CD4-positive, alpha-beta memory T cell (primary cell): Measurements from ENCODE around the gene PHF21A. TPM values are rescaled to one million over a fixed set of nuclear protein-coding genes. Genes with fewer than 3 reads are reported as not detected.
"Not testable (repeated sequence)": the region's sequence is repeated elsewhere in the genome, so short reads cannot be mapped to it uniquely, and the experiment has no call there.

Experiments used
- CTCF ChIA-PET: fragments of 350-600 bp; sonication (Branson Sonifier 250); formaldehyde crosslinking; loops from one replicate; lab custom pipeline; 2021; ENCODE audit warnings: inconsistent platforms; ENCODE audit not compliant: partially characterized antibody; lab: Charles Lee
- POLR2A ChIA-PET: fragments of 350-600 bp; sonication (Branson Sonifier 250); formaldehyde crosslinking; loops from one replicate; lab custom pipeline; 2021; ENCODE audit not compliant: partially characterized antibody; lab: Charles Lee
- DNase-seq, 5 donors: peaks; one replicate each; pipeline versions ENCODE4 v3.0.0 to v3.0.0-alpha.2; 2020 to 2022; ENCODE audit warnings: mixed read lengths in 1 of 5
- H3K27ac ChIP-seq: one replicate; pipeline ENCODE4 v1.7.0; 2013; ENCODE audit warnings: low read depth, low read length
- H3K27me3 ChIP-seq: 2 replicates; pipeline ENCODE4 v1.7.0; 2013; ENCODE audit warnings: mild to moderate bottlenecking, low read length, moderate library complexity; ENCODE audit not compliant: insufficient read depth
- H3K36me3 ChIP-seq: 2 replicates; pipeline ENCODE4 v1.7.0; 2013; ENCODE audit warnings: mild to moderate bottlenecking, low read length, moderate library complexity; ENCODE audit not compliant: insufficient read depth
- H3K4me1 ChIP-seq: 2 replicates; pipeline ENCODE4 v1.7.0; 2013; ENCODE audit warnings: mild to moderate bottlenecking, low read length, moderate library complexity; ENCODE audit not compliant: insufficient read depth
- H3K4me3 ChIP-seq, 2 donors: one replicate each; pipeline ENCODE4 v1.7.0; 2013; ENCODE audit warnings: low read length in 2 of 2, mild to moderate bottlenecking in 1 of 2
- H3K9me3 ChIP-seq, 2 donors: one replicate each; pipeline ENCODE4 v1.7.0; 2013; ENCODE audit warnings: low read length in 2 of 2, control low read depth in 1 of 2; ENCODE audit not compliant: control insufficient read depth in 1 of 2
- H3K27ac Mint-ChIP-seq, 7 donors: one replicate each; pipeline ENCODE4 v1.8.0; 2020 to 2021; ENCODE audit warnings: mixed read lengths in 7 of 7, mild to moderate bottlenecking in 6 of 7, inconsistent platforms in 3 of 7, moderate library complexity in 3 of 7
- H3K27me3 Mint-ChIP-seq, 2 donors: one replicate each; pipeline ENCODE4 v1.8.0; 2020 to 2021; ENCODE audit warnings: mixed read lengths in 2 of 2
- H3K36me3 Mint-ChIP-seq, 2 donors: one replicate each; pipeline ENCODE4 v1.8.0; 2020 to 2021; ENCODE audit warnings: mixed read lengths in 2 of 2, inconsistent platforms in 1 of 2, mild to moderate bottlenecking in 1 of 2
- H3K4me1 Mint-ChIP-seq, 4 donors: one replicate each; pipeline ENCODE4 v1.8.0; 2020 to 2021; ENCODE audit warnings: mixed read lengths in 4 of 4, mild to moderate bottlenecking in 1 of 4
- H3K4me3 Mint-ChIP-seq, 8 donors: one replicate each; pipeline ENCODE4 v1.8.0; 2020 to 2021; ENCODE audit warnings: mixed read lengths in 8 of 8, mild to moderate bottlenecking in 7 of 8, moderate library complexity in 6 of 8, inconsistent platforms in 3 of 8
- H3K9me3 Mint-ChIP-seq, 8 donors: one replicate each; pipeline ENCODE4 v1.8.0; 2020 to 2021; ENCODE audit warnings: mixed read lengths in 8 of 8, mild to moderate bottlenecking in 5 of 8, inconsistent platforms in 3 of 8, moderate library complexity in 1 of 8
- intact Hi-C: fragments of 100-400 bp; cut with micrococcal nuclease; formaldehyde crosslinking; loops from one replicate; pipeline ENCODE4 v1.15.1; 2023
- polyA plus RNA-seq, 2 donors: library from polyadenylated mRNA; unstranded; fragments of 300-500 nt; fragmentation: Illumina TruSeq; gene quantifications; one replicate each; pipeline ENCODE4 v1.2.3, GENCODE V29; 2021
- total RNA-seq, 2 experiments: library from RNA; stranded (reverse); gene quantifications; one replicate each; pipeline ENCODE4 v1.2.3, GENCODE V29; 2021

PHF21A gene
- total and polyA plus RNA-seq, 4 experiments from 2014 or later = 3.7 to 68.4 (median 42.9) TPM

DNA sequence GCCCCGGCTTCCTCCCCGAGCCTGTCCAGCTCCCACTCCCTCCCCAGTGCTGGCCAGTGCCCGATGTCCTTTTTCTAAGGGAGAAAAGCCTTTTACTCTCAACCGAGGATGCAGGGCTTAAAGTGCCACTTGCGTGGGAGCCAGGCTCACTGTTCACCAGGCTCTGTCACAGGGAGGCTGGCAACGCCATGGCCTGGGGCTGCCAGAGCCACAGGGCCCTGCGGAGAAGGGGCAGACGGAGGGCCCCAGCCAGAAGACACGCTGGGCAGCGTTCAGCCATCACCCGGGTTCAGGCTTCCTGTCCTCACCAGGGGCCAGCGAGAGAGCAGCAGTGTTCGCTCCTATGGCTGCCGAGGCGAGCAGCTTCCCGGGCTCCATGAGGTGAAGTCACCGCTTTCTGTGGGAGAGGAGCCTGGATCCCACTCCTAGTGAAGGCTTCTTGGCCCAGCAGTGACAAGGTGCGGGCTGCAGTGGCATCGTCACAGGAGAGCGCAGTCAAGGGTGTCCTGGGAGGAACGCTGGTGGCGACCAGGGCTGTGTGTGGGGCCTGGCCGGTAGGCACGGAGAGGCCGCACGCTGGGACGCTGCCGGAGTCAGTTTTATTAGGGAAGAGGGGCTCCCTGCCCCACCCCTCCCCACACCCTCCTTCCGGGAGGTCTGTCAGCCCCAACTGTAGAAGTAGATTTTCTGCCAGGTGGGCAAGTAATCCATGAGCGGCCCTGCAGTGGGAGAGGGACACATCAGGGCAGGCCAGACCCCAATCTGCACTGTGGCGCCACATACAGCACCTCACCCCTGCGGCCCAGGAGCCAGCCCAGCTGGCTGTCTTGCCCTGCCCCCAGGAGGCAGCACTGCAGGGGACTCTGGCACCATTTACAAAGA, 211.4 kb downstream of the PHF21A start:
- Histone ChIP-seq H3K9me3 (no peaks in the 10 kb centered on the region), H3K27ac (no peak overlapping the region), H3K4me3 (no peak overlapping the region), H3K4me1 (no peaks in the 10 kb centered on the region), H3K36me3 (peaks cover 39% of the 10 kb centered on the region), H3K27me3 (no peaks in the 10 kb centered on the region)
- Mint-ChIP-seq H3K4me1 (peaks cover 6 to 22% (median 12%) of the 10 kb centered on the region in 4 donors), H3K27ac (no peak overlapping the region), H3K4me3 (no peak overlapping the region), H3K36me3 (peaks cover 13 to 41% of the 10 kb centered on the region in 2 donors), H3K9me3 (no peaks in the 10 kb centered on the region), H3K27me3 (no peaks in the 10 kb centered on the region)
- DNase-seq = no peak
- POLR2A ChIA-PET = interaction anchor here (1.0 to 2.6 kb wide), 3 partner anchors 7 to 63 kb away, joined by 3 to 17 read pairs (median 3); partner anchors contain the start of genes CRY2 and PEX16
- intact Hi-C loops = no loop called here
- CTCF ChIA-PET = no interaction called here

GRCh38 chr11:45907911-45908370, 213.3 kb downstream of the PHF21A start:
- POLR2A ChIA-PET = interaction anchor here (0.7 to 2.6 kb wide), 3 partner anchors 9 to 57 kb away, joined by 3 to 17 read pairs (median 3); partner anchors contain the start of gene PEX16
- CTCF ChIA-PET = no interaction called here
- Histone ChIP-seq H3K4me1 (no peaks in the 10 kb centered on the region), H3K9me3 (no peaks in the 10 kb centered on the region), H3K36me3 (peaks cover 20% of the 10 kb centered on the region), H3K4me3 (no peak overlapping the region), H3K27ac (no peak overlapping the region), H3K27me3 (no peaks in the 10 kb centered on the region)
- Mint-ChIP-seq H3K27me3 (no peaks in the 10 kb centered on the region), H3K27ac (peak overlapping the region in 1 of 7 donors; percentile 36), H3K9me3 (no peaks in the 10 kb centered on the region), H3K4me3 (no peak overlapping the region), H3K36me3 (peaks cover 10 to 26% of the 10 kb centered on the region in 2 donors), H3K4me1 (peaks cover 5 to 18% (median 10%) of the 10 kb centered on the region in 4 donors)
- DNase-seq = no peak
- intact Hi-C loops = no loop called here

GRCh38 chr11:45906965-45907611, 214.2 kb downstream of the PHF21A start, which contains the start of gene FREY1:
Gene FREY1, minus strand, starts transcription at chr11:45907271. Its CDS starts 26 bp downstream, at chr11:45907245.
- H3K27me3 Mint-ChIP-seq = no peaks in the 10 kb centered on the region
- no peaks in the 10 kb centered on the region for H3K27me3 ChIP-seq
- no peaks in the 10 kb centered on the region for H3K9me3 Mint-ChIP-seq
- no peak within 1 kb of the TSS for H3K4me3 Mint-ChIP-seq
- ChIA-PET POLR2A (interaction anchor here (0.7 to 2.6 kb wide), 3 partner anchors 10 to 58 kb away, joined by 3 to 17 read pairs (median 3); partner anchors contain the start of gene PEX16), CTCF (no interaction called here)
- H3K36me3 Mint-ChIP-seq = peaks cover 10 to 26% of the 10 kb centered on the region in 2 donors
- H3K4me3 ChIP-seq = no peak within 1 kb of the TSS
- no peaks in the 10 kb centered on the region for H3K4me1 ChIP-seq
- H3K36me3 ChIP-seq = peaks cover 20% of the 10 kb centered on the region
- intact Hi-C loops = no loop called here
- H3K27ac ChIP-seq = no peak within 1 kb of the TSS
- peak within 1 kb of the TSS in 1 of 7 donors; percentile 65 for H3K27ac Mint-ChIP-seq
- H3K9me3 ChIP-seq = no peaks in the 10 kb centered on the region
- DNase-seq = no peak
- peaks cover 5 to 18% (median 10%) of the 10 kb centered on the region in 4 donors for H3K4me1 Mint-ChIP-seq

DNA sequence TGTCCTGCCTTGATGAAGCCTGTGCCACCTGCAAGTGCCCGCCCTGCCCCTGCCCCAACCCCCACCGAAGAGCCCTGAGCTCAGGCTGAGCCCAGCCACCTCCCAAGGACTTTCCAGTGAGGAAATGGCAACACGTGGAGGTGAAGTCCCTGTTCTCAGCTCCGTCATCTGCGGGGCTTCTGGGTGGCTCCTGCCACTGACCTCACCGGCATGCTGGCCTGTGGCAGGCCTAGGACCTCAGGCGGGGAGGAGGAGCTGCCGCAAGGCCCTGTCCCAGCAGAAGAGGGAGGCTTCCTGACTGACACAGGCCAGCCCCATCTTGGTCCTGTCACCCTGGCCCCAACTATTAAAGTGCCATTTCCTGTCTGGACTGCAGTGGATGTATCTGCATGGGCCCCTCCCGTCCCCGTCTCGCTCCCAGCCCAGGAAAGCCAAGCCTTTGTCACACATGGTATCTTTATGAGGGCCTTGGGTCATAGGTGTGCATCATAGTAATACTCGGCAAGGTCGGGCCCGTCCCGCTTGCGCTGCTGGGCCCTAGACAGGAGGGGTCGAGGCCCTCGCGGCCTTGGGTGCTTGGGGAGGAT, 215.1 kb downstream of the PHF21A start:
- peaks cover 16% of the 10 kb centered on the region for H3K36me3 ChIP-seq
- no peaks in the 10 kb centered on the region for H3K27me3 Mint-ChIP-seq
- no peak overlapping the region for H3K4me3 Mint-ChIP-seq
- CTCF ChIA-PET = no interaction called here
- peaks cover 5 to 21% of the 10 kb centered on the region in 2 donors for H3K36me3 Mint-ChIP-seq
- intact Hi-C loops = no loop called here
- no peaks in the 10 kb centered on the region for H3K4me1 ChIP-seq
- H3K4me3 ChIP-seq = no peak overlapping the region
- H3K9me3 Mint-ChIP-seq = no peaks in the 10 kb centered on the region
- no peak for DNase-seq
- no peak overlapping the region for H3K27ac ChIP-seq
- H3K4me1 Mint-ChIP-seq = peaks cover 5 to 18% (median 10%) of the 10 kb centered on the region in 4 donors
- no peaks in the 10 kb centered on the region for H3K9me3 ChIP-seq
- POLR2A ChIA-PET = no interaction called here
- H3K27me3 ChIP-seq = no peaks in the 10 kb centered on the region
- peak overlapping the region in 1 of 7 donors; percentile 65 for H3K27ac Mint-ChIP-seq

DNA sequence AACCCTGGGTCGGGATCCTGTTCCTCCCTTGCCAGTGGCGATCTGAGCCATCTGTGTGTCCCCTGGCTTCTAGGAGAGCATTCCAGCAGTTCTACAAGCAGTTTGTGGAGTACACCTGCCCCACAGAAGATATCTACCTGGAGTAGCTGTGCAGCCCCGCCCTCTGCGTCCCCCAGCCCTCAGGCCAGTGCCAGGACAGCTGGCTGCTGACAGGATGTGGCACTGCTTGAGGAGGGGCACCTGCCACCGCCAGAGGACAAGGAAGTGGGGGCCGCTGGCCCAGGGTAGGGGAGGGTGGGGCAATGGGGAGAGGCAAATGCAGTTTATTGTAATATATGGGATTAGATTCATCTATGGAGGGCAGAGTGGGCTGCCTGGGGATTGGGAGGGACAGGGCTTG, 215.7 kb downstream of the PHF21A start:
- CTCF ChIA-PET, H3K9me3 Mint-ChIP-seq, H3K27me3 Mint-ChIP-seq, intact Hi-C loops, H3K27ac ChIP-seq, H3K9me3 ChIP-seq, H3K4me3 Mint-ChIP-seq, H3K4me3 ChIP-seq, H3K4me1 ChIP-seq, DNase-seq, H3K27ac Mint-ChIP-seq, H3K27me3 ChIP-seq: not testable (repeated sequence)
- Mint-ChIP-seq H3K36me3 (peaks cover 2 to 17% of the 10 kb centered on the region in 2 donors), H3K4me1 (peaks cover 5 to 18% (median 12%) of the 10 kb centered on the region in 4 donors)
- peaks cover 10% of the 10 kb centered on the region for H3K36me3 ChIP-seq
- POLR2A ChIA-PET = interaction anchor here (1.3 kb wide), 1 partner anchor 12 kb away, joined by 5 read pairs; the partner anchor contains the start of gene PEX16

DNA sequence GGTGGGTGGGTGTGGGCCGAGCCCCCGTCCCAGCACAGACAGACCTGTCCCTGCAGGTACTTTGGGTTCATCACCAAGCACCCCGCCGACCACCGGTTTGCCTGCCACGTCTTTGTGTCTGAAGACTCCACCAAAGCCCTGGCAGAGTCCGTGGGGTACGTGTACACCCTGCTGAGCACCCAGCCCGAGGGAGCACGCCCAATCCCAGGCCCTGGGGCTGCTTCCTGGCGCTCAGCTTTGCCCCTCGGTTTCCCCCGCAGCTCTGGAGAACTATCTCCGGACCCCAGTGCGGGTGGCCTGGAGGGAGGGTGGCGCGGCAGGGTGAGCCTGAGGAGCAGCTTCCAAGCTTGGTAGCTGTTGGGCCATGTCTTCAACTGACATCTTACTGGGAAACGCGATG, 216.2 kb downstream of the PHF21A start:
- DNase-seq = no peak
- ChIA-PET CTCF (no interaction called here), POLR2A (interaction anchor here (1.3 kb wide), 1 partner anchor 13 kb away, joined by 5 read pairs; the partner anchor contains the start of gene PEX16)
- H3K4me1 ChIP-seq = no peaks in the 10 kb centered on the region
- Mint-ChIP-seq H3K27ac (no peak overlapping the region), H3K27me3 (peaks cover 3 to 4% of the 10 kb centered on the region in 2 donors), H3K9me3 (no peaks in the 10 kb centered on the region), H3K4me3 (no peak overlapping the region), H3K36me3 (peaks cover 0 to 12% of the 10 kb centered on the region in 2 donors), H3K4me1 (peaks cover 5 to 20% (median 12%) of the 10 kb centered on the region in 4 donors)
- H3K27me3 ChIP-seq = no peaks in the 10 kb centered on the region
- H3K36me3 ChIP-seq = peaks cover 5% of the 10 kb centered on the region
- intact Hi-C loops = no loop called here
- H3K4me3 ChIP-seq = no peak overlapping the region
- no peaks in the 10 kb centered on the region for H3K9me3 ChIP-seq
- no peak overlapping the region for H3K27ac ChIP-seq
